RWPE2 (cell line): Measurements from ENCODE around the gene SRGAP2C.
A peak's percentile ranks its signal among the peaks of the same experiment; 100 is the strongest.
"Not testable (repeated sequence)": the region's sequence is repeated elsewhere in the genome, so short reads cannot be mapped to it uniquely, and the experiment has no call there.

Experiments
- ATAC-seq: fragments of 200-7000 bp; cut with Tn5 transposase; 3 replicates; pipeline ENCODE4 v1.9.1; 2021; ENCODE audit warnings: low read depth
- DNase-seq: peaks from one replicate; pipeline ENCODE4 v3.0.0-alpha.2; 2020; ENCODE audit warnings: low spot score
- H3K27ac ChIP-seq: fragments of 450-650 bp; 2 replicates; pipeline ENCODE4 v1.5.1; 2017; ENCODE audit warnings: mild to moderate bottlenecking; ENCODE audit not compliant: poor library complexity, severe bottlenecking
- H3K27me3 ChIP-seq: fragments of 250-450 bp; sonication (Bioruptor Pico); 2 replicates; pipeline ENCODE4 v1.5.1; 2021; ENCODE audit warnings: mild to moderate bottlenecking, moderate library complexity; ENCODE audit not compliant: insufficient read depth, poor library complexity, severe bottlenecking
- H3K36me3 ChIP-seq: fragments of 250-450 bp; sonication (Bioruptor Pico); 2 replicates; pipeline ENCODE4 v1.5.1; 2020; ENCODE audit warnings: low read depth, mild to moderate bottlenecking, moderate library complexity
- H3K4me1 ChIP-seq: fragments of 250-450 bp; sonication (Bioruptor Pico); 2 replicates; pipeline ENCODE4 v1.5.1; 2021; ENCODE audit warnings: mild to moderate bottlenecking, moderate library complexity; ENCODE audit not compliant: insufficient read depth, poor library complexity, severe bottlenecking
- H3K4me3 ChIP-seq: fragments of 250-450 bp; sonication (Bioruptor Pico); 2 replicates; pipeline ENCODE4 v1.5.1; 2021; ENCODE audit warnings: mild to moderate bottlenecking, moderate library complexity; ENCODE audit not compliant: severe bottlenecking
- H3K9me3 ChIP-seq: fragments of 250-450 bp; sonication (Bioruptor Pico); 2 replicates; pipeline ENCODE4 v1.5.1; 2021; ENCODE audit warnings: mild to moderate bottlenecking, moderate library complexity; ENCODE audit not compliant: severe bottlenecking

The SRGAP2C gene

DNA sequence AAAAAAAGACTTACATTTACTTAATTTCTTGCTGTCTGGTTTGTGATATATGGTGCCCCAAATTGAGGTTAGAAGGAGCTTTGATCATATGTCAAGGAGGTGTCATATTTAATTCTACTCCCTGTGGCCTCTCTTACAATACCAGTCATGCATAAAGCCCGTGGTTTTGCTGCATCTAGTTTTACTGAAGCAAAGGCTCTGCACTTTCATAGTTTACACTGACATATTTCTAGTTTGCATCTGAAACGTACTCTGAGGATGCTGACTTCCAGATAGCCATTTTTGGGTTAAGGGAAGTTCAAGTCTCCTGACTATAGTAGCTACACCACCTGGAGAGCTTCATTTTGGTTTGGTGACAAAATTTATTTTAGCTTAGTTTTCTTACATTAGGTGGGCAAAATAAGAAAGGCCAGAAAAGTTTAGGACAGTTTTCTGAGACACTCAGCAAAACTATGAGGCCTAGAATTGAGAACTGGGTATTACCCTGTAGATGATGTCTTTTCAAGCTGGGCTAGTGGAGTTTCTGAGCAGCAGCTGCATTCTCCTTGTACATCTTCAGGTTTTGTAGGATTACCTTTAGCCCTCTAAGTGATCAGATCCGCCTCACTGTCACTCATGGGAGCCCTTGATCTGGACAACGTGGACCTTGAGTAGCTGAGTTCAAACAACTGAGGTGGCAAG lies 47.8 kb downstream of the SRGAP2C start:
- not testable (repeated sequence) for H3K4me1 ChIP-seq, H3K27me3 ChIP-seq, ATAC-seq, H3K36me3 ChIP-seq, H3K4me3 ChIP-seq, DNase-seq, H3K27ac ChIP-seq, H3K9me3 ChIP-seq

GRCh38 chr1:121234090-121234759 lies 49.5 kb downstream of the SRGAP2C start:
- not testable (repeated sequence) for H3K27me3 ChIP-seq, H3K4me1 ChIP-seq, H3K36me3 ChIP-seq, ATAC-seq, DNase-seq, H3K9me3 ChIP-seq, H3K27ac ChIP-seq, H3K4me3 ChIP-seq

GRCh38 chr1:121238384-121238783 lies 53.6 kb downstream of the SRGAP2C start:
- DNase-seq, ATAC-seq: not testable (repeated sequence)

DNA sequence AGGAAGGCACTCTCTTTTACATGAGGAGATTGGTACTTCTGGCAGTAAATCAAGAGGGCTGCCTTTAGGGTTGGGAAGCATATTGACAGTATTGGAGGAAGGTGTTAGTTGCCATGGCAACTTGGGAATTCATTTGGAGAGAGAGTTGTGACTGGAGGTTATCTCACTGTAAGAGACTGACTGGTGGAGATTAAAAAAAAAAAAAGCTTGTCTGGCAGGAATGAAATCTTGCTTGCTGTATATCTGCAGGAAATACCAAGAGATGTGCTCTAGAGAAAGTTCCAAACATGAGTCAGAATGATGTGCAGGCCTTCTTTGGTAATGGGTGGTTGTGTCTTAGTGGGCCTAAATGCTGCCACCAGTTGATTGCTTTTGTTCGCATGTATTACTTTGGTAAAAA lies 59.1 kb downstream of the SRGAP2C start:
- ATAC-seq: peak; percentile 96
- H3K27ac ChIP-seq, H3K4me3 ChIP-seq, H3K9me3 ChIP-seq, H3K27me3 ChIP-seq, H3K4me1 ChIP-seq, H3K36me3 ChIP-seq, DNase-seq: not testable (repeated sequence)

More at GRCh38 chr1:121238384-121238783, 53.6 kb downstream of the SRGAP2C start:
- H3K4me1 ChIP-seq, H3K9me3 ChIP-seq, H3K36me3 ChIP-seq, H3K27ac ChIP-seq, H3K27me3 ChIP-seq, H3K4me3 ChIP-seq: not testable (repeated sequence)

DNA sequence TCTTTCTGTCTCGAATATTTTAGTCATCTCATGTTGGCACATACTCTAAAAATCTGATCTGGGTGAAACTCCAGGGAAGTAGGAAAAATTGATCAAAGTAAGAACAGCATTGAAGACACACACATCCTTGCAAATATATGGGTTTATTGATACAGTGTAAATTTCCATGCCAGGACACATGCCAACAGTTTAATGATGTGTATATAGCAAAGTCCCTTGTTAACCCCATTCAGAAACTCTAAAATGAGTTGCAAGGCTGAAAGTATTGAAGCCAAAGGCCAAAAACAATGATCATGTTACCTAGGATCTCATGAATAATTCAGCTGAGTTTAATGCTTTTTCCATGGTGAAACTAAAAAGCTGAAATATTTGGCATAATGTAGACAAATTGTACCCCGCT lies 61.6 kb downstream of the SRGAP2C start:
- H3K36me3 ChIP-seq, H3K9me3 ChIP-seq, H3K27me3 ChIP-seq, ATAC-seq, H3K4me1 ChIP-seq, H3K4me3 ChIP-seq, H3K27ac ChIP-seq, DNase-seq: not testable (repeated sequence)

- not testable (repeated sequence) for DNase-seq, H3K4me3 ChIP-seq, H3K4me1 ChIP-seq, ATAC-seq, H3K9me3 ChIP-seq, H3K36me3 ChIP-seq, H3K27ac ChIP-seq, H3K27me3 ChIP-seq
Observed at GRCh38 chr1:121252656-121253055, 67.9 kb downstream of the SRGAP2C start.

DNA sequence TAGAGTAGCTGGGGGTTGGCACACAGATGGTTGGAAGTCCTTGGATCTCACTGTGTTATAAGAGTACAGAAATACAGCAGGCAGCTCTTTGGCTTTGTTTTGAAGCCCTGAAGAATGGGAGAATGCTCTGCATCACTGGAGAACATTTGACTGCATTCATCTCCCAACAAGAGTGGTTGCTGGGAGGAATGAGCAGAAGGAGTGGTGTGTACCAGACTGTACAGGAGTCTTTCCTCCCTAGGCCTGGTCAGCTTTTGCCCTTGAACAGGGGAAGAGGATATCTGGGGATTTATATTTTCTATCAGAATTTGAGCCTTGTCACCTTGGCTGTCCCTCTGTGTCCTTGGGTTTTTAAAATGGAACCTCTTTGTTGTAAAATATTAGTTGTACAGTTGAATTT lies 69.8 kb downstream of the SRGAP2C start:
- not testable (repeated sequence) for H3K4me3 ChIP-seq, H3K27ac ChIP-seq, DNase-seq, H3K4me1 ChIP-seq, ATAC-seq, H3K36me3 ChIP-seq, H3K9me3 ChIP-seq, H3K27me3 ChIP-seq

GRCh38 chr1:121257632-121258031 lies 72.9 kb downstream of the SRGAP2C start:
- H3K9me3 ChIP-seq, H3K27ac ChIP-seq, ATAC-seq, DNase-seq, H3K27me3 ChIP-seq, H3K4me1 ChIP-seq, H3K4me3 ChIP-seq, H3K36me3 ChIP-seq: not testable (repeated sequence)

DNA sequence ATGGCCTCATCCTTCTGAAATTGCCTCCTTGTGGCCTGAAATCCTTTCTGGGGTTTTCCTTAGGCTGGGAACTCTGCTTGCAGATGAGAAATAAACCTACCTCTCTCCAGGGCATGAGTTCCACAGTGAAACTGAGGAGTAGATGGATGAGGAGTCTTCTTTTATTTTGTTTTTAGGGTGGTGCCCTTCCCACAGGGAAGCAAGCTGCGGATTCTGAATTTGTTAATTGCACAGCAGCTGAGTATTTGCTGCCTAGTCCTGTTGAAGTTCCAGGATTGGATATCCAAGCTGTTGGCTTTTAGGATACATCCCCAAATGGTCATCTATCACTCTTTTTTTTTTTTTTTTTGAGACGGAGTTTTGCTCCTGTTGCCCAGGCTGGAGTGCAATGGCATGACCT lies 73.4 kb downstream of the SRGAP2C start:
- not testable (repeated sequence) for ATAC-seq, H3K4me1 ChIP-seq, H3K9me3 ChIP-seq, H3K36me3 ChIP-seq, H3K4me3 ChIP-seq, DNase-seq, H3K27ac ChIP-seq, H3K27me3 ChIP-seq

- not testable (repeated sequence) for H3K4me1 ChIP-seq, H3K27me3 ChIP-seq, H3K27ac ChIP-seq, ATAC-seq, H3K4me3 ChIP-seq, H3K9me3 ChIP-seq, DNase-seq, H3K36me3 ChIP-seq
Observed at GRCh38 chr1:121260205-121260604, 75.4 kb downstream of the SRGAP2C start.

DNA sequence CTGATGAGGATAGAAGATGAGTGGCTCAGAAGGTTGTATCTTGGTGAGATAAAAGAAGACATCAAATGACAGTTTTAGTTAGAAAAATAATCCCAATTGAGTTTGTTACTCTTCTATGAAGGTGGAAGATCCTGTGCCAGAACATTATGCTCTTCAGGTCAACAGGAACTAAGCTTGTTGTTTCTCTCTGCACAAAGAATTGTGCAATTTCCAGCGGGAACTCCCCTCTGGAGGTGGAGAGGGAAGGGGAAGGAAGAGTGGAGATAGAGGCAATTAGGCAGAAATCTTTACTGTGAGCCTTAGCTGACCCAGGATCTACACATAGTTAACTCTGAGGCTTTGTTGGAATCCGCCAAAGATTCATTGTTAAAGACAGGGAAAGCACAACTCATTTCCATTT lies 77.4 kb downstream of the SRGAP2C start:
- not testable (repeated sequence) for H3K36me3 ChIP-seq, H3K27ac ChIP-seq, H3K4me1 ChIP-seq, H3K4me3 ChIP-seq, H3K27me3 ChIP-seq, DNase-seq, H3K9me3 ChIP-seq
- peak; percentile 49 for ATAC-seq
